H9 (cell line): ENCODE data around the gene TNNT1. TPM values are rescaled to one million over a fixed set of nuclear protein-coding genes. Genes with fewer than 3 reads are reported as not detected.

Experiments used
- DNase-seq: peaks from one replicate; pipeline ENCODE4 v3.0.0-alpha.2; 2017
- H2AFZ ChIP-seq: one replicate; pipeline ENCODE4 v1.6.1; 2013; ENCODE audit warnings: mild to moderate bottlenecking, low read length, control low read depth, moderate library complexity
- H2AK5ac ChIP-seq: 2 replicates; pipeline ENCODE4 v1.6.1; 2013; ENCODE audit warnings: low read length, control low read depth, mixed read lengths; ENCODE audit not compliant: insufficient read length
- H2BK120ac ChIP-seq: one replicate; pipeline ENCODE4 v1.6.1; 2013; ENCODE audit warnings: low read depth, mild to moderate bottlenecking, low read length, control low read depth, inconsistent platforms; ENCODE audit not compliant: poor library complexity, severe bottlenecking
- H2BK12ac ChIP-seq: 2 replicates; pipeline ENCODE4 v1.6.1; 2013; ENCODE audit warnings: low read length, control low read depth, mixed read lengths, low read depth; ENCODE audit not compliant: insufficient read length
- H2BK15ac ChIP-seq: 2 replicates; pipeline ENCODE4 v1.6.1; 2013; ENCODE audit warnings: low read depth, low read length, control low read depth
- H2BK20ac ChIP-seq: one replicate; pipeline ENCODE4 v1.6.1; 2013; ENCODE audit warnings: low read depth, mild to moderate bottlenecking, low read length, control low read depth, inconsistent platforms; ENCODE audit not compliant: poor library complexity, severe bottlenecking
- H2BK5ac ChIP-seq: 2 replicates; pipeline ENCODE4 v1.6.1; 2013; ENCODE audit warnings: low read length, control low read depth, mixed read lengths; ENCODE audit not compliant: insufficient read length
- H3K14ac ChIP-seq: 2 replicates; pipeline ENCODE4 v1.6.1; 2013; ENCODE audit warnings: low read length, control low read depth; ENCODE audit not compliant: insufficient read depth
- H3K18ac ChIP-seq: 2 replicates; pipeline ENCODE4 v1.6.1; 2013; ENCODE audit warnings: low read depth, mild to moderate bottlenecking, mixed read lengths, low read length, control low read depth; ENCODE audit not compliant: insufficient read length
- H3K23ac ChIP-seq: 2 replicates; pipeline ENCODE4 v1.6.1; 2013; ENCODE audit warnings: low read length, control low read depth, mixed read lengths, low read depth; ENCODE audit not compliant: insufficient read length
- H3K23me2 ChIP-seq: 2 replicates; pipeline ENCODE4 v1.6.1; 2013; ENCODE audit warnings: low read depth, mild to moderate bottlenecking, mixed read lengths, low read length, control low read depth; ENCODE audit not compliant: insufficient read length, poor library complexity, severe bottlenecking
- H3K27ac ChIP-seq: 2 replicates; pipeline ENCODE4 v1.5.1; 2013; ENCODE audit warnings: low read length, control low read depth, mixed read lengths, low read depth; ENCODE audit not compliant: insufficient read length
- H3K27me3 ChIP-seq: 2 replicates; pipeline ENCODE4 v1.6.1; 2013; ENCODE audit warnings: low read length, control low read depth, inconsistent platforms; ENCODE audit not compliant: insufficient read depth
- H3K4ac ChIP-seq: 2 replicates; pipeline ENCODE4 v1.6.1; 2013; ENCODE audit warnings: low read depth, mild to moderate bottlenecking, control low read depth, inconsistent platforms, low read length, moderate library complexity
- H3K4me1 ChIP-seq: 2 replicates; pipeline ENCODE4 v1.6.1; 2013; ENCODE audit warnings: low read length, control low read depth, inconsistent platforms; ENCODE audit not compliant: insufficient read depth
- H3K4me2 ChIP-seq: 2 replicates; pipeline ENCODE4 v1.6.1; 2013; ENCODE audit warnings: low read length, control low read depth, mixed read lengths; ENCODE audit not compliant: insufficient read length, insufficient read depth
- H3K56ac ChIP-seq: 2 replicates; pipeline ENCODE4 v1.6.1; 2013; ENCODE audit warnings: low read depth, mild to moderate bottlenecking, mixed read lengths, low read length, control low read depth; ENCODE audit not compliant: insufficient read length
- H3K79me1 ChIP-seq: 2 replicates; pipeline ENCODE4 v1.6.1; 2013; ENCODE audit warnings: low read depth, mild to moderate bottlenecking, moderate library complexity, low read length, control low read depth, inconsistent platforms; ENCODE audit not compliant: insufficient read depth, poor library complexity, severe bottlenecking
- H3K79me2 ChIP-seq: 2 replicates; pipeline ENCODE4 v1.6.1; 2013; ENCODE audit warnings: low read length, control low read depth, inconsistent platforms; ENCODE audit not compliant: insufficient read depth
- H3K9ac ChIP-seq: 2 replicates; pipeline ENCODE4 v1.6.1; 2013; ENCODE audit warnings: low read length, control low read depth, mixed read lengths; ENCODE audit not compliant: insufficient read length; ENCODE audit errors: extremely low read depth
- H3K9me3 ChIP-seq: one replicate; pipeline ENCODE4 v1.6.1; 2013; ENCODE audit warnings: low read depth, low read length, inconsistent platforms; ENCODE audit not compliant: control insufficient read depth
- H3T11ph ChIP-seq: one replicate; pipeline ENCODE4 v1.6.1; 2013; ENCODE audit warnings: mild to moderate bottlenecking, low read length, control low read depth, inconsistent platforms
- H4K20me1 ChIP-seq: one replicate; pipeline ENCODE4 v1.6.1; 2013; ENCODE audit not compliant: control insufficient read depth, insufficient read length, insufficient read depth
- H4K5ac ChIP-seq: 2 replicates; pipeline ENCODE4 v1.6.1; 2013; ENCODE audit warnings: low read depth, mild to moderate bottlenecking, mixed read lengths, low read length, control low read depth; ENCODE audit not compliant: insufficient read length
- H4K8ac ChIP-seq: replicated peaks from 2 replicates; pipeline ENCODE4 v1.6.1; 2013; ENCODE audit warnings: low read length, control low read depth, mixed read lengths, low read depth; ENCODE audit not compliant: insufficient read length
- H4K91ac ChIP-seq: 2 replicates; pipeline ENCODE4 v1.6.1; 2013; ENCODE audit warnings: low read depth, mild to moderate bottlenecking, moderate library complexity, mixed read lengths, low read length, control low read depth; ENCODE audit not compliant: insufficient read length
- H3K27ac Mint-ChIP-seq, 3 experiments: 2 replicates in 2 of 3; 3 replicates in 1 of 3; pipeline ENCODE4 v1.8.0; 2020 to 2021; ENCODE audit warnings: mixed read lengths in 3 of 3, mild to moderate bottlenecking in 1 of 3, moderate library complexity in 1 of 3
- H3K27me3 Mint-ChIP-seq: 2 replicates; pipeline ENCODE4 v1.8.0; 2021; ENCODE audit warnings: low read depth, mild to moderate bottlenecking, moderate library complexity, mixed read lengths
- H3K36me3 Mint-ChIP-seq, 3 experiments: 2 replicates in 2 of 3; 3 replicates in 1 of 3; pipeline ENCODE4 v1.8.0; 2020 to 2021; ENCODE audit warnings: low read depth in 3 of 3, mixed read lengths in 3 of 3; ENCODE audit not compliant: insufficient read depth in 1 of 3
- H3K4me1 Mint-ChIP-seq, 2 experiments: 2 replicates each; pipeline ENCODE4 v1.8.0; 2020; ENCODE audit warnings: mixed read lengths in 2 of 2
- H3K4me3 Mint-ChIP-seq, 2 experiments: 2 replicates in 1 of 2; 3 replicates in 1 of 2; pipeline ENCODE4 v1.8.0; 2020 to 2021; ENCODE audit warnings: mild to moderate bottlenecking in 2 of 2, mixed read lengths in 2 of 2, moderate library complexity in 1 of 2
- H3K9me3 Mint-ChIP-seq, 2 experiments: 2 replicates in 1 of 2; 3 replicates in 1 of 2; pipeline ENCODE4 v1.8.0; 2020; ENCODE audit warnings: mild to moderate bottlenecking in 2 of 2, mixed read lengths in 2 of 2, moderate library complexity in 1 of 2
- WGBS: extraction: QIAGEN DNeasy Blood & Tissue Kit; methylation state at CpG from one replicate; pipeline ENCODE4 v1.1.7; 2013; ENCODE audit warnings: missing lambda C conversion rate, low lambda C conversion rate, mixed read lengths; ENCODE audit not compliant: insufficient read length; ENCODE audit errors: extremely low coverage; 5-methylcytosine and 5-hydroxymethylcytosine counted together
- total RNA-seq: library from RNA; stranded (reverse); gene quantifications from 2 replicates; pipeline ENCODE4 v1.2.1, GENCODE V29; 2021
- TF ChIP-seq, protein P1 (sequence below): fragments of 200-600 bp; sonication (generic); conservative IDR thresholded peaks from 3 replicates; pipeline ENCODE4 v1.8.0; 2021; ENCODE audit warnings: antibody characterized with exemption, mild to moderate bottlenecking

The TNNT1 gene
- total RNA-seq, 1 experiment from 2014 or later: 127 TPM

DNA sequence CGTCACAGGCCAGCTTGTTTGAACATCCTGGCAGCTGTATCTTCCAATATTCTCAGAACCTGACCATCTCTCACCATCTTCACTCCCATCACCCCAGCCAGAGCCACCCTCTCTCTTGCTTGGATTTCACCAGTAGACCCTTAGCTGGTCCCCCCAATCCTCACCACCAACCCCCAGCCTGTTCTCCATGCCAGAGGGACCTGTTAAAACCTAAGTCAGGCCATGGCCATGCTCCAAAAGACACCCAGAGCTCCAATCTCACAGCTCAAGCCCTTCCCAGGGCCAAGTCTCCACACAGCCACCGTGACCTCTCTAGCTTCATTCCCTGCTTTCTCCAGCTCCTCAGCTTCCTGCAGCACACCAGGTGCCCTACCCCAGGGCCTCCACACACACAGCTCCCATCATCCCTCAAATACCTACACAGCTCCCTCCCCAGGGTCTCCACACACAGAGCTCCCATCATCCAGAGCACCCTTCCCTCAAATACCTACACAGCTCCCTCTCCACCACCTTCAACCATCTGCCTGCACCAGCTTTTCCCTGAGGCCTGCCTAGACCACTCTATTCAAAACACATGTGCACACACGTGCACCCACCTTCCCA lies 59.6 kb downstream of the TNNT1 start:
- Histone ChIP-seq H3K27ac (no peak overlapping the region), H2BK20ac (no peak overlapping the region), H4K91ac (no peak overlapping the region), H3K4ac (no peak overlapping the region), H3K27me3 (no peaks in the 10 kb centered on the region), H3K14ac (no peak overlapping the region), H2BK5ac (no peak overlapping the region), H3K4me1 (peaks cover 12% of the 10 kb centered on the region; the same call in 1 of the 2 replicates), H2BK120ac (no peak overlapping the region), H2AFZ (no peak overlapping the region), H3K9me3 (no peaks in the 10 kb centered on the region), H4K8ac (no peak overlapping the region), H3K79me2 (no peaks in the 10 kb centered on the region), H4K20me1 (peaks cover 2% of the 10 kb centered on the region), H3K9ac (no peak overlapping the region), H2BK15ac (no peak overlapping the region), H3K56ac (no peak overlapping the region), H3T11ph (no peak overlapping the region), H3K18ac (no peak overlapping the region), H2BK12ac (no peak overlapping the region), H4K5ac (no peak overlapping the region), H3K79me1 (no peaks in the 10 kb centered on the region), H2AK5ac (no peak overlapping the region), H3K23ac (no peak overlapping the region), H3K4me2 (no peak overlapping the region), H3K23me2 (peaks cover 20% of the 10 kb centered on the region)
- Mint-ChIP-seq H3K27me3 (peaks cover 27% of the 10 kb centered on the region), H3K4me3 (0 out of 5 replicates have a peak overlapping the region, but pooled peaks of 1 of the 2 experiments have one; percentile 3), H3K4me1 (peaks cover 30 to 43% of the 10 kb centered on the region in 2 experiments), H3K27ac (peak overlapping the region in 2 of 3 experiments; percentile 33 to 36; a peak in 2 of 7 replicates), H3K9me3 (no peaks in the 10 kb centered on the region), H3K36me3 (peaks cover 11 to 23% (median 19%) of the 10 kb centered on the region in 3 experiments; a peak in 6 of 7 replicates)
- TF ChIP-seq, protein P1, sequence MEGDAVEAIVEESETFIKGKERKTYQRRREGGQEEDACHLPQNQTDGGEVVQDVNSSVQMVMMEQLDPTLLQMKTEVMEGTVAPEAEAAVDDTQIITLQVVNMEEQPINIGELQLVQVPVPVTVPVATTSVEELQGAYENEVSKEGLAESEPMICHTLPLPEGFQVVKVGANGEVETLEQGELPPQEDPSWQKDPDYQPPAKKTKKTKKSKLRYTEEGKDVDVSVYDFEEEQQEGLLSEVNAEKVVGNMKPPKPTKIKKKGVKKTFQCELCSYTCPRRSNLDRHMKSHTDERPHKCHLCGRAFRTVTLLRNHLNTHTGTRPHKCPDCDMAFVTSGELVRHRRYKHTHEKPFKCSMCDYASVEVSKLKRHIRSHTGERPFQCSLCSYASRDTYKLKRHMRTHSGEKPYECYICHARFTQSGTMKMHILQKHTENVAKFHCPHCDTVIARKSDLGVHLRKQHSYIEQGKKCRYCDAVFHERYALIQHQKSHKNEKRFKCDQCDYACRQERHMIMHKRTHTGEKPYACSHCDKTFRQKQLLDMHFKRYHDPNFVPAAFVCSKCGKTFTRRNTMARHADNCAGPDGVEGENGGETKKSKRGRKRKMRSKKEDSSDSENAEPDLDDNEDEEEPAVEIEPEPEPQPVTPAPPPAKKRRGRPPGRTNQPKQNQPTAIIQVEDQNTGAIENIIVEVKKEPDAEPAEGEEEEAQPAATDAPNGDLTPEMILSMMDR: no peak
- no CpG with 5 or more reads among the region's 3 CpGs for WGBS
- no peak for DNase-seq
